Liver (tissue), 9 donors: ENCODE results near the gene EIF3L. TPM values are rescaled to one million over a fixed set of nuclear protein-coding genes. Genes with fewer than 3 reads are reported as not detected.

Experiments
- DNase-seq: peaks from one replicate; pipeline ENCODE4 v3.0.0-alpha.2; 2017; ENCODE audit warnings: low spot score
- H3K27ac ChIP-seq, 2 donors: one replicate each; pipeline ENCODE4 v1.7.0; 2013; ENCODE audit warnings: inconsistent platforms in 2 of 2, low read length in 2 of 2, control low read depth in 1 of 2, low read depth in 1 of 2, mild to moderate bottlenecking in 1 of 2
- H3K27me3 ChIP-seq, 4 donors: one replicate each; pipeline versions ENCODE4 v1.6.1 to v1.7.0; 2013; ENCODE audit warnings: low read length in 3 of 4, inconsistent platforms in 1 of 4, mild to moderate bottlenecking in 1 of 4, moderate library complexity in 1 of 4; ENCODE audit not compliant: control insufficient read depth in 4 of 4, insufficient read depth in 4 of 4
- H3K36me3 ChIP-seq, 4 donors: one replicate each; pipeline versions ENCODE4 v1.6.1 to v1.7.0; 2013; ENCODE audit warnings: low read length in 3 of 4, mild to moderate bottlenecking in 3 of 4, low read depth in 1 of 4, moderate library complexity in 1 of 4; ENCODE audit not compliant: control insufficient read depth in 4 of 4, insufficient read depth in 3 of 4
- H3K4me1 ChIP-seq, 4 donors: one replicate each; pipeline versions ENCODE4 v1.6.1 to v1.7.0; 2013; ENCODE audit warnings: low read length in 3 of 4, mild to moderate bottlenecking in 3 of 4, moderate library complexity in 1 of 4; ENCODE audit not compliant: control insufficient read depth in 4 of 4, insufficient read depth in 4 of 4
- H3K4me3 ChIP-seq, 3 donors: one replicate each; pipeline versions ENCODE4 v1.6.1 to v1.7.0; 2013; ENCODE audit warnings: low read length in 3 of 3, control low read depth in 1 of 3, low read depth in 1 of 3, mild to moderate bottlenecking in 1 of 3
- H3K9ac ChIP-seq, 2 donors: one replicate each; pipeline ENCODE4 v1.7.0; 2013; ENCODE audit warnings: low read length in 2 of 2, mild to moderate bottlenecking in 2 of 2, moderate library complexity in 2 of 2, control low read depth in 1 of 2, low read depth in 1 of 2
- H3K9me3 ChIP-seq, 4 donors: one replicate each; pipeline versions ENCODE4 v1.6.1 to v1.7.0; 2013; ENCODE audit warnings: low read length in 3 of 4; ENCODE audit not compliant: control insufficient read depth in 4 of 4
- ATF3 ChIP-seq: IDR thresholded peaks from 2 replicates; pipeline ENCODE4 v1.6.1; 2016; ENCODE audit warnings: antibody characterized with exemption
- CTCF ChIP-seq: fragments of 150-350 bp; IDR thresholded peaks from 2 replicates; pipeline ENCODE4 v1.5.1; 2017; ENCODE audit warnings: improper control_type of control experiment, low read depth, low read length; ENCODE audit not compliant: missing input control
- EGR1 ChIP-seq, 2 donors: IDR thresholded peaks; 2 replicates each; pipeline ENCODE4 v1.6.1; 2016 to 2018; ENCODE audit warnings: antibody characterized with exemption in 2 of 2, low read depth in 2 of 2
- FOXA1 ChIP-seq: IDR thresholded peaks from 2 replicates; pipeline ENCODE4 v1.6.1; 2016; ENCODE audit warnings: antibody characterized with exemption
- FOXA2 ChIP-seq: IDR thresholded peaks from 2 replicates; pipeline ENCODE4 v1.6.1; 2016; ENCODE audit warnings: antibody characterized with exemption
- GABPA ChIP-seq, 2 donors: IDR thresholded peaks in 1 of 2; conservative IDR thresholded peaks in 1 of 2; 2 replicates each; pipeline ENCODE4 v1.6.1; 2016; ENCODE audit warnings: antibody characterized with exemption in 2 of 2, mild to moderate bottlenecking in 1 of 2, moderate library complexity in 1 of 2
- HNF4A ChIP-seq, 2 donors: conservative IDR thresholded peaks; 2 replicates each; pipeline ENCODE4 v1.6.1; 2016; ENCODE audit warnings: antibody characterized with exemption in 2 of 2, mild to moderate bottlenecking in 2 of 2
- HNF4G ChIP-seq: IDR thresholded peaks from 2 replicates; pipeline ENCODE4 v1.6.1; 2016; ENCODE audit warnings: antibody characterized with exemption
- JUND ChIP-seq, 2 donors: IDR thresholded peaks; 2 replicates each; pipeline ENCODE4 v1.6.1; 2016; ENCODE audit warnings: antibody characterized with exemption in 2 of 2
- MAX ChIP-seq: IDR thresholded peaks from 2 replicates; pipeline ENCODE4 v1.6.1; 2016; ENCODE audit warnings: antibody characterized with exemption
- NR2F2 ChIP-seq: IDR thresholded peaks from 2 replicates; pipeline ENCODE4 v1.6.1; 2016; ENCODE audit warnings: antibody characterized with exemption
- RAD21 ChIP-seq, 2 donors: IDR thresholded peaks; 2 replicates each; pipeline ENCODE4 v1.6.1; 2016; ENCODE audit warnings: antibody characterized with exemption in 2 of 2, mild to moderate bottlenecking in 2 of 2
- REST ChIP-seq: IDR thresholded peaks from 2 replicates; pipeline ENCODE4 v1.6.1; 2016; ENCODE audit warnings: antibody characterized with exemption, mild to moderate bottlenecking
- RXRA ChIP-seq, 2 donors: IDR thresholded peaks; 2 replicates each; pipeline ENCODE4 v1.6.1; 2017 to 2018; ENCODE audit warnings: antibody characterized with exemption in 2 of 2, mild to moderate bottlenecking in 1 of 2
- SP1 ChIP-seq: IDR thresholded peaks from 2 replicates; pipeline ENCODE4 v1.6.1; 2018; ENCODE audit warnings: antibody characterized with exemption, mild to moderate bottlenecking
- TAF1 ChIP-seq: conservative IDR thresholded peaks from 2 replicates; pipeline ENCODE4 v1.6.1; 2016; ENCODE audit warnings: antibody characterized with exemption, mild to moderate bottlenecking
- YY1 ChIP-seq: IDR thresholded peaks from 2 replicates; pipeline ENCODE4 v1.6.1; 2016; ENCODE audit warnings: antibody characterized with exemption, mild to moderate bottlenecking
- ZBTB33 ChIP-seq: IDR thresholded peaks from 2 replicates; pipeline ENCODE4 v1.6.1; 2016; ENCODE audit warnings: antibody characterized with exemption
- WGBS: extraction: QIAGEN DNeasy Blood & Tissue Kit; methylation state at CpG from one replicate; pipeline ENCODE4 v1.1.7; 2013; 5-methylcytosine and 5-hydroxymethylcytosine counted together
- polyA plus RNA-seq, 2 donors: library from polyadenylated mRNA; stranded (reverse) in 1 of 2; unstranded in 1 of 2; fragments of 200-250 nt in 1 of 2; fragments of >200 nt in 1 of 2; fragmentation: Nextera tagmentation in 1 of 2; extraction: Ambion mirVana in 1 of 2; gene quantifications; one replicate each; pipeline versions ENCODE4 v1.2.1 to v1.2.3, GENCODE V29; 2013 to 2015
- total RNA-seq, 2 donors: library from RNA; depleted of rRNA; stranded (reverse); fragments of >200 nt; gene quantifications; one replicate each; pipeline ENCODE4 v1.2.3, GENCODE V29; 2014
- donor health status: healthy.
- donor health status: healthy.
- donor health status: healthy.
- donor health status: healthy.
- donor health status: healthy.

Gene EIF3L
- total and polyA plus RNA-seq, 4 donors: 103 to 217 (median 111) TPM

DNA sequence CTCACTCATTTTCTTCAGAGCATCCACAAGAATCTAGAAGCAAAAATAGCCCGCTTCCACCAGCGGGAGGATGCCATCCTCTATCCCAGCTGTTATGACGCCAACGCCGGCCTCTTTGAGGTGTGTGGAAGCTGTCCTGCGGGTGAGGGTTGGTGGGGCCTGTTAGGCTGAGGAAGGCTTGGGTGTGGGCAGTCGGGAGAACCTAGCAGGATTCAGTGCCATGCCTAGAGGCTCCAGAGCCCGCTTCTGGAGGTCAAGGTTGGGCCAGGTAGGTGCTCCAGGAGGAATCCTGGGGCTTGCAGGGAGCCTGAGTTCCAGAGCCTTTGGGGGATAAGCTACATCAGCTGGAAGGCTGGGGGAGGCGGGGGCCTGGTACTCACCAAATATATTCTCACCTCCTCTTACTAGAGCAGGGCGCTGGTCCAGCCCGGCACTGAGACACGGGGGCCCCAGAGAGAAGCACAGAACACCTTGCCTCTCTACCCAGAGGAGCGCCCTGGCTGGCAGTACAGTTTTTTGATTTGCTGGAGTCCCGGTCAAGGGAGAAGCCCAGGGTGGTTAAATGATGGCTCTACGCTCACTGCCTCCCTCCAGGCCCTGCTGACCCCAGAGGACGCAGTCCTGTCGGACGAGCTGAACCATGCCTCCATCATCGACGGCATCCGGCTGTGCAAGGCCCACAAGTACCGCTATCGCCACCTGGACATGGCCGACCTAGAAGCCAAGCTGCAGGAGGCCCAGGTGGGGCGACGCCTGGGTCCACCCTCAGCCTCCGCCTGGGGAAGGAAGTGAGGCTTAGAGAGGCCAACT is 36.1 kb upstream of the EIF3L start (continued):
- TF ChIP-seq REST (no peak), EGR1 (IDR thresholded peaks at IDR 0.05; ENCODE audit: low read depth in 2 of 2) (no peak), NR2F2 (no peak), HNF4A (conservative IDR thresholded peaks at IDR 0.05) (no peak), TAF1 (no peak), FOXA1 (no peak), SP1 (no peak), FOXA2 (no peak), ATF3 (no peak), RXRA (IDR thresholded peaks at IDR 0.05) (no peak)

GRCh38 chr22:37815593-37815992 is 33.6 kb upstream of the EIF3L start:
- Histone ChIP-seq H3K4me1 (peaks cover 12 to 42% (median 28%) of the 10 kb centered on the region in 4 donors), H3K27me3 (no peaks in the 10 kb centered on the region), H3K36me3 (peaks cover 0 to 9% (median 2%) of the 10 kb centered on the region in 4 donors), H3K4me3 (no peak overlapping the region), H3K9me3 (no peaks in the 10 kb centered on the region), H3K9ac (no peak overlapping the region), H3K27ac (no peak overlapping the region)
- TF ChIP-seq SP1: no peak
- TF ChIP-seq ATF3: no peak
- TF ChIP-seq CTCF: no peak
- no peak for TF ChIP-seq RAD21 (IDR thresholded peaks at IDR 0.05)
- no peak for TF ChIP-seq HNF4A (conservative IDR thresholded peaks at IDR 0.05)
- TF ChIP-seq NR2F2: no peak
- TF ChIP-seq EGR1 (IDR thresholded peaks at IDR 0.05; ENCODE audit: low read depth in 2 of 2): no peak
- no peak for TF ChIP-seq TAF1
- TF ChIP-seq ZBTB33: no peak
- TF ChIP-seq RXRA (IDR thresholded peaks at IDR 0.05): no peak
- TF ChIP-seq GABPA (IDR thresholded peaks at IDR 0.05 in 1 of 2, conservative IDR thresholded peaks at IDR 0.05 in 1 of 2): no peak
- TF ChIP-seq FOXA2: no peak
- no peak for TF ChIP-seq HNF4G
- no peak for TF ChIP-seq YY1
- TF ChIP-seq REST: no peak
- no peak for TF ChIP-seq FOXA1
- no peak for TF ChIP-seq JUND (IDR thresholded peaks at IDR 0.05)
- no peak for TF ChIP-seq MAX
- no peak for DNase-seq
- WGBS: 94% methylated on average over 12 of the region's 12 CpGs
